Fibroblast of lung (primary cell): ENCODE measurements around the gene TMEM8B. TPM values are rescaled to one million over a fixed set of nuclear protein-coding genes. Genes with fewer than 3 reads are reported as not detected.
A peak's percentile ranks its signal among the peaks of the same experiment; 100 is the strongest.

Experiments
- DNase-seq, 2 donors: peaks; one replicate each; pipeline versions ENCODE4 v3.0.0 to v3.0.0-alpha.2; 2010; ENCODE audit warnings: low read depth in 2 of 2
- H2AFZ ChIP-seq: 2 replicates; pipeline ENCODE4 v1.5.1; 2012; ENCODE audit warnings: low read length, control low read depth, inconsistent platforms
- H3K27ac ChIP-seq: 2 replicates; pipeline ENCODE4 v1.5.1; 2011; ENCODE audit warnings: low read length, control low read depth; ENCODE audit not compliant: insufficient read depth
- H3K27me3 ChIP-seq: 2 replicates; pipeline ENCODE4 v1.5.1; 2011; ENCODE audit warnings: mild to moderate bottlenecking, low read length; ENCODE audit not compliant: control insufficient read depth, insufficient read depth
- H3K36me3 ChIP-seq: 2 replicates; pipeline ENCODE4 v1.5.1; 2011; ENCODE audit warnings: low read length; ENCODE audit not compliant: control insufficient read depth, insufficient read depth
- H3K4me1 ChIP-seq: 2 replicates; pipeline ENCODE4 v1.5.1; 2011; ENCODE audit warnings: low read length; ENCODE audit not compliant: control insufficient read depth, insufficient read depth; ENCODE audit errors: extremely low read depth
- H3K4me2 ChIP-seq: 2 replicates; pipeline ENCODE4 v1.5.1; 2011; ENCODE audit warnings: low read length, control low read depth; ENCODE audit not compliant: insufficient read depth; ENCODE audit errors: extremely low read depth
- H3K4me3 ChIP-seq, 4 experiments: fragments of 200-600 bp in 1 of 4; sonication (generic) in 1 of 4; replicated peaks in 1 of 4; 2 replicates each; pipeline ENCODE4 v1.5.1; 2011 to 2016; ENCODE audit warnings: low read length in 4 of 4, low read depth in 3 of 4, mild to moderate bottlenecking in 3 of 4, control low read depth in 2 of 4, inconsistent platforms in 1 of 4, mixed read lengths in 1 of 4; ENCODE audit not compliant: insufficient read depth in 1 of 4; ENCODE audit errors: control extremely low read depth in 1 of 4
- H3K79me2 ChIP-seq: 2 replicates; pipeline ENCODE4 v1.5.1; 2012; ENCODE audit warnings: mild to moderate bottlenecking, low read length, inconsistent platforms; ENCODE audit not compliant: control insufficient read depth, insufficient read depth
- H3K9ac ChIP-seq: 2 replicates; pipeline ENCODE4 v1.5.1; 2011; ENCODE audit warnings: mild to moderate bottlenecking, low read length, control low read depth; ENCODE audit not compliant: insufficient read depth
- H3K9me3 ChIP-seq: 2 replicates; pipeline ENCODE4 v1.5.1; 2012; ENCODE audit warnings: low read depth, low read length; ENCODE audit not compliant: control insufficient read depth, insufficient read depth
- H4K20me1 ChIP-seq: 2 replicates; pipeline ENCODE4 v1.5.1; 2011; ENCODE audit warnings: low read length; ENCODE audit not compliant: control insufficient read depth, insufficient read depth; ENCODE audit errors: extremely low read depth
- EZH2 ChIP-seq: IDR thresholded peaks from 2 replicates; pipeline ENCODE4 v1.5.1; 2012; ENCODE audit warnings: low read length, control low read depth, mild to moderate bottlenecking; ENCODE audit errors: missing control alignments
- polyA plus RNA-seq, 2 donors: library from polyadenylated mRNA; depleted of rRNA in 1 of 2; stranded (reverse) in 1 of 2; unstranded in 1 of 2; fragments of >200 nt; gene quantifications; 2 replicates each; pipeline ENCODE4 v1.2.1, GENCODE V29; 2011 to 2012; ENCODE audit warnings: missing spikeins in 1 of 2
- total RNA-seq: library from RNA; depleted of rRNA; stranded (reverse); fragments of >200 nt; gene quantifications from 2 replicates; pipeline ENCODE4 v1.2.1, GENCODE V29; 2014
- TF ChIP-seq, protein P1 (sequence below), 2 donors: IDR thresholded peaks in 1 of 2; conservative IDR thresholded peaks in 1 of 2; 1 replicate in 1 of 2; 2 replicates in 1 of 2; pipeline ENCODE4 v1.5.1; 2011 to 2012; ENCODE audit warnings: low read length in 2 of 2, control low read depth in 1 of 2, inconsistent platforms in 1 of 2, low read depth in 1 of 2, mild to moderate bottlenecking in 1 of 2

Gene TMEM8B
- total and polyA plus RNA-seq, 2 donors (not counting 1 experiment from before 2014, with no cell fraction given), result 2.7 to 3.0 TPM

- H3K9me3 ChIP-seq, result no peaks in the 10 kb centered on the region
- H3K79me2 ChIP-seq, result no peaks in the 10 kb centered on the region
- TF ChIP-seq, protein P1, sequence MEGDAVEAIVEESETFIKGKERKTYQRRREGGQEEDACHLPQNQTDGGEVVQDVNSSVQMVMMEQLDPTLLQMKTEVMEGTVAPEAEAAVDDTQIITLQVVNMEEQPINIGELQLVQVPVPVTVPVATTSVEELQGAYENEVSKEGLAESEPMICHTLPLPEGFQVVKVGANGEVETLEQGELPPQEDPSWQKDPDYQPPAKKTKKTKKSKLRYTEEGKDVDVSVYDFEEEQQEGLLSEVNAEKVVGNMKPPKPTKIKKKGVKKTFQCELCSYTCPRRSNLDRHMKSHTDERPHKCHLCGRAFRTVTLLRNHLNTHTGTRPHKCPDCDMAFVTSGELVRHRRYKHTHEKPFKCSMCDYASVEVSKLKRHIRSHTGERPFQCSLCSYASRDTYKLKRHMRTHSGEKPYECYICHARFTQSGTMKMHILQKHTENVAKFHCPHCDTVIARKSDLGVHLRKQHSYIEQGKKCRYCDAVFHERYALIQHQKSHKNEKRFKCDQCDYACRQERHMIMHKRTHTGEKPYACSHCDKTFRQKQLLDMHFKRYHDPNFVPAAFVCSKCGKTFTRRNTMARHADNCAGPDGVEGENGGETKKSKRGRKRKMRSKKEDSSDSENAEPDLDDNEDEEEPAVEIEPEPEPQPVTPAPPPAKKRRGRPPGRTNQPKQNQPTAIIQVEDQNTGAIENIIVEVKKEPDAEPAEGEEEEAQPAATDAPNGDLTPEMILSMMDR (conservative IDR thresholded peaks at IDR 0.05 in 1 of 2, IDR thresholded peaks at IDR 0.05 in 1 of 2; ENCODE audit: low read depth in 1 of 2, low read length in 2 of 2), result no peak
- TF ChIP-seq EZH2, result no peak
- no peak overlapping the region for H3K9ac ChIP-seq
- H4K20me1 ChIP-seq, result no peaks in the 10 kb centered on the region
- no peak overlapping the region for H3K27ac ChIP-seq
- peaks cover 5% of the 10 kb centered on the region for H3K4me1 ChIP-seq
- H3K27me3 ChIP-seq, result peaks cover 2% of the 10 kb centered on the region
- H3K4me3 ChIP-seq, result no peak overlapping the region
- no peak for DNase-seq
- no peak overlapping the region for H3K4me2 ChIP-seq
- H3K36me3 ChIP-seq, result no peaks in the 10 kb centered on the region
- H2AFZ ChIP-seq, result no peak overlapping the region
Observed at GRCh38 chr9:35818341-35818740, 10.7 kb upstream of the TMEM8B start.

DNA sequence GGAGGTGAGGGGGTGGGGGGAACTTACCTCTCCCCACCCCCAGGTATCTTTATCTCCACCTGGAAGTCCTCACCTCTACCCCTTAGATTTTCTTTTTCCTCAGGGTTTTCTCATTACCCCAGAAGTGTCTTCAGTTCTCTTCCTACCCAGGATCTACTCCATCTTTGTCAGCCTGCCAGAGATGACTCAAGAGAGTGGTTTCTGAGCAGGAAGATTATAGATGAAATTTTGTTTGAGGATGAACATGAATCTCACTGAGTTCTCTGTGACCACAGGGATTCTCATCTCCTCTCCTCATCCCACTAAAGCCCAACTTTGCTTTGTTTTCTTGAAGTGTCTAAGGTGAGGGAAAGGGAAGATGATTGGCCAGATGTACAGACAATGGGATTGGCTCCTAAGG, 9.0 kb upstream of the TMEM8B start:
- Histone ChIP-seq H3K4me2 (no peak overlapping the region), H3K9me3 (no peaks in the 10 kb centered on the region), H3K4me1 (peaks cover 3% of the 10 kb centered on the region), H2AFZ (no peak overlapping the region), H3K27me3 (peaks cover 2% of the 10 kb centered on the region), H3K9ac (no peak overlapping the region), H3K79me2 (no peaks in the 10 kb centered on the region), H4K20me1 (no peaks in the 10 kb centered on the region), H3K27ac (no peak overlapping the region), H3K4me3 (no peak overlapping the region), H3K36me3 (no peaks in the 10 kb centered on the region)
- no peak for TF ChIP-seq EZH2
- TF ChIP-seq, protein P1 (conservative IDR thresholded peaks at IDR 0.05 in 1 of 2, IDR thresholded peaks at IDR 0.05 in 1 of 2; ENCODE audit: low read depth in 1 of 2, low read length in 2 of 2), result no peak
- DNase-seq, result peak; percentile 55 to 72

GRCh38 chr9:35822926-35823325, 6.1 kb upstream of the TMEM8B start:
- no peak overlapping the region for H3K4me3 ChIP-seq
- peaks cover 8% of the 10 kb centered on the region for H3K4me1 ChIP-seq
- TF ChIP-seq EZH2, result no peak
- TF ChIP-seq, protein P1 (conservative IDR thresholded peaks at IDR 0.05 in 1 of 2, IDR thresholded peaks at IDR 0.05 in 1 of 2; ENCODE audit: low read depth in 1 of 2, low read length in 2 of 2), result no peak
- H2AFZ ChIP-seq, result no peak overlapping the region
- no peak overlapping the region for H3K9ac ChIP-seq
- no peaks in the 10 kb centered on the region for H3K79me2 ChIP-seq
- DNase-seq, result no peak
- no peak overlapping the region for H3K27ac ChIP-seq
- no peaks in the 10 kb centered on the region for H3K27me3 ChIP-seq
- H4K20me1 ChIP-seq, result no peaks in the 10 kb centered on the region
- H3K4me2 ChIP-seq, result no peak overlapping the region
- H3K36me3 ChIP-seq, result no peaks in the 10 kb centered on the region
- H3K9me3 ChIP-seq, result no peaks in the 10 kb centered on the region
